MM.1S (cell line): ENCODE data around the gene NHLRC4.

Source experiments
- EZH2 ChIP-seq: fragments of 300-600 bp; sonication (generic); optimal IDR thresholded peaks from 2 replicates; pipeline ENCODE3; 2017; ENCODE audit warnings: low read depth, mild to moderate bottlenecking, antibody characterized with exemption, low read length, mixed read lengths
- EZH2phosphoT487 ChIP-seq: fragments of 300-600 bp; sonication (generic); IDR thresholded peaks from 2 replicates; pipeline ENCODE4 v1.6.1; 2018; ENCODE audit warnings: antibody characterized with exemption, low read length
- TF ChIP-seq, protein P1 (sequence below): fragments of 300-600 bp; sonication (generic); IDR thresholded peaks from 2 replicates; pipeline ENCODE4 v1.5.1; 2016; ENCODE audit warnings: antibody characterized with exemption, low read length, mixed read lengths

DNA sequence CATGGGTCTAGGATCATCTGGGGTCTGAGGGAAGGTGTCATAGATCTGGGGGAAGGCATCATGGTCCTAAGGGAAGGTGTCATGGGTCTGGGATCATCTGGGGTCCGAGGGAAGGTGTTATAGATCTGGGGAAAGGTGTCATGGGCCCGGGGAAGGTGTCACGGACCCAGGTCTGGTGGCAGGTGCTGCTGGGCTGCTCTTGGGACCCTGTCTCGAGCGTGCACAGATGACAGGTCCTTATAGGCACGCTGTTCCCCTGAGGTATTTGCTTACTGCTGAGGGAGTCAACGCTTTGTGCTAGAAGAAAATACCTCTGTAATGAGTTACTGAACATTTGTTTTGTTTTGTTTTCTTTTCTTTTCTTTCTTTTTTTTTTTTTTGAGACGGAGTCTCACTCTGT is 24.4 kb downstream of the NHLRC4 start:
- TF ChIP-seq, protein P1, sequence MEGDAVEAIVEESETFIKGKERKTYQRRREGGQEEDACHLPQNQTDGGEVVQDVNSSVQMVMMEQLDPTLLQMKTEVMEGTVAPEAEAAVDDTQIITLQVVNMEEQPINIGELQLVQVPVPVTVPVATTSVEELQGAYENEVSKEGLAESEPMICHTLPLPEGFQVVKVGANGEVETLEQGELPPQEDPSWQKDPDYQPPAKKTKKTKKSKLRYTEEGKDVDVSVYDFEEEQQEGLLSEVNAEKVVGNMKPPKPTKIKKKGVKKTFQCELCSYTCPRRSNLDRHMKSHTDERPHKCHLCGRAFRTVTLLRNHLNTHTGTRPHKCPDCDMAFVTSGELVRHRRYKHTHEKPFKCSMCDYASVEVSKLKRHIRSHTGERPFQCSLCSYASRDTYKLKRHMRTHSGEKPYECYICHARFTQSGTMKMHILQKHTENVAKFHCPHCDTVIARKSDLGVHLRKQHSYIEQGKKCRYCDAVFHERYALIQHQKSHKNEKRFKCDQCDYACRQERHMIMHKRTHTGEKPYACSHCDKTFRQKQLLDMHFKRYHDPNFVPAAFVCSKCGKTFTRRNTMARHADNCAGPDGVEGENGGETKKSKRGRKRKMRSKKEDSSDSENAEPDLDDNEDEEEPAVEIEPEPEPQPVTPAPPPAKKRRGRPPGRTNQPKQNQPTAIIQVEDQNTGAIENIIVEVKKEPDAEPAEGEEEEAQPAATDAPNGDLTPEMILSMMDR, result no peak
- TF ChIP-seq EZH2, result no peak
- TF ChIP-seq EZH2phosphoT487, result no peak
